ENCODE results near the gene GP5.

The GP5 gene

DNA sequence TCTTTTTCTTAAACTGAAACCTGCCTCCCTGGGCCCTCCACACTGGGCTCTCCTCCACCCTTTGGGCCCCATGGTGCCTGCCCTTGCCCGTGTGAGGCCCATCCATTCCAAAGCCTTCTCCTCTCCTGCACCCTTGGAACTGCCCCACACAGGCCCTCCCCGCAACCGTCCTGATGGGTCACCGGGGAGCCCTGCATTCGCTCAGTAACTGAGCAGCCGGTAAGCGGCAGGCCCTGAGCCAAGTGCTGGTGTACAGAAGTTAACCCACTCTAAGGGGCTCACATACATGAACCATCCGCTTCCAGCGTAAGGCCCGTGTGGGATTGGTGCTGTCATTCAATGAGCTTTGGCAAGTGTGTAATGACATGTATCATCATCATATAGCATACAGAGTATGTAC lies 24.1 kb downstream of the GP5 start:
- DNase-seq: no peak

DNA sequence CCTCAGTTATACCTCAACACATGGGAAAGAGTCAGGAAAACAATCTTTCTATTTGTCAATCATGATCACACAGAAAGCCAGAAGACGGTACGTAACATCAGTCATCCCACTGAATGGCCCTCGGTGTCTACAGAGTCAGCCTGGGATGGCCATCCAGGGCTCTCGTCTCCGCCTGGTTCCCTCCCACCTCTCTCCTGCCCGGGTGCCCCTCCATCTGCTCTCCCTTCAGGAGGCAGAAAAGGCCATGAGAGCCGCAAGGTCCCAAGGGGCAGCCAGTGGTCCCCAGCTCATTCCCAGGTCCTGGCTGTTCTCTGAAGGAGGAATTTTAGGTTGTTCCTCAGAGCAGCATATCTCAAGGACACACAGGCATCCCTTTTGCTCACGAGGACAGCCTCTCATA lies 25.2 kb downstream of the GP5 start:
- DNase-seq: no peak

- DNase-seq: no peak
Observed at GRCh38 chr3:194373028-194373427, 26.0 kb downstream of the GP5 start.

DNA sequence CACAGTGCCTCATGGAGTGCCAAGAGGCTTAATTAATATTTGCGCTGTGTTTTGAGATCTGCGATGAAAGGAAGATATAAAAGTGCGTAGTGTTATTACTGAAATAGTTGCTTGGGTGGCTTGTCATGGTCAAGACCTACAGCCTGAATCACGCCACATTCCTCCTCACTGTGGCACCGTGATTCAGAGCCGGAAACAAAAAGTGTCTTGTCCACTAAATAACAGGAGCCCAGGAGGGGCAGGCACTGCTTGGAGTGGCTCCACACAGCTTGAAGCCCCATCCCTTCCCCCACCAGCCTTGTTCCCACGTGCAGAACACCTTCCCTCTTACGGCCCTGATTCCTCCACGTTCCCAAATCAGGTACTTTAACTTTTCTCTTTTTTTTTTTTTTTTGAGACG lies 28.3 kb downstream of the GP5 start:
- DNase-seq: no peak

DNA sequence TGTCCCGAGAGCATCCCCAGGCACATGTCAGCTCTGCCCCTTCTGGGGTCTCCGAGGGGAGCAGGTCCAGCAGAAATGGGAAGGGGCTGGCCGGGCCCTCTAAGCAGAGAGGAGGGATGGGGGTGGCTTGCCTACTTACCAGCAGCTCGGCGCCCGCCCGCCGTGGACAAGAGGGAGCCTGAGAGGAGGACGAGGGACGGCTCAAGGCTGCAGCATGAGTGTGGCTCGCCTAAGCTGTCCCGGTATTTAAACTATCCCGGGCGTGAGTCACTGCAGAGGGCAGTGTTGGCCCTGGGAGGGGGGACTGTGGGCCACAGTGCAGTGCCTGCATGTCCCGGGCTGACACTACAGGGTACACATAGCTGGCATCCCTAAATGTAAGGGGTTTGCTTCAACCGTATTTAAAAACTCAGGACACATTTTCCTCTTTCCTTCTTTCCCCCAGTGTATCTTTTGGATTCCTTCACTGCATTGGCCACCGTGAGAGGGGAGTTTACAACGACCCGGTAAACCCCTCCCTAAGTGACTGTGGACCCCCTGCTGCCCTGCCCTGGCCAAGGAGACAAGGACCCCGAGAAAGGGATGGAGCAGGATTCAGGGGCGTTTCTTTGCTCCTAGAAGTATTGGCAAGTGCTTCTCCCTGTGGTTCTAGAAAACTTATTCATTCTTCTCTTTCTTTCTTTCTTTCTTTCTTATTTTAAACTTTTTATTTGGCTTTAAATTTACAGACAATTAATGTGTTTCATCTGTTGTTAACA lies 29.4 kb downstream of the GP5 start, which contains the start of gene LRRC15:
LRRC15 (minus strand) TSS at position 222 of the 758 bp plus-strand sequence. CDS start 8,700 bp downstream, outside the sequence.
- no peak for DNase-seq

GRCh38 chr3:194368918-194369317 lies 30.1 kb downstream of the GP5 start:
- DNase-seq: no peak

DNA sequence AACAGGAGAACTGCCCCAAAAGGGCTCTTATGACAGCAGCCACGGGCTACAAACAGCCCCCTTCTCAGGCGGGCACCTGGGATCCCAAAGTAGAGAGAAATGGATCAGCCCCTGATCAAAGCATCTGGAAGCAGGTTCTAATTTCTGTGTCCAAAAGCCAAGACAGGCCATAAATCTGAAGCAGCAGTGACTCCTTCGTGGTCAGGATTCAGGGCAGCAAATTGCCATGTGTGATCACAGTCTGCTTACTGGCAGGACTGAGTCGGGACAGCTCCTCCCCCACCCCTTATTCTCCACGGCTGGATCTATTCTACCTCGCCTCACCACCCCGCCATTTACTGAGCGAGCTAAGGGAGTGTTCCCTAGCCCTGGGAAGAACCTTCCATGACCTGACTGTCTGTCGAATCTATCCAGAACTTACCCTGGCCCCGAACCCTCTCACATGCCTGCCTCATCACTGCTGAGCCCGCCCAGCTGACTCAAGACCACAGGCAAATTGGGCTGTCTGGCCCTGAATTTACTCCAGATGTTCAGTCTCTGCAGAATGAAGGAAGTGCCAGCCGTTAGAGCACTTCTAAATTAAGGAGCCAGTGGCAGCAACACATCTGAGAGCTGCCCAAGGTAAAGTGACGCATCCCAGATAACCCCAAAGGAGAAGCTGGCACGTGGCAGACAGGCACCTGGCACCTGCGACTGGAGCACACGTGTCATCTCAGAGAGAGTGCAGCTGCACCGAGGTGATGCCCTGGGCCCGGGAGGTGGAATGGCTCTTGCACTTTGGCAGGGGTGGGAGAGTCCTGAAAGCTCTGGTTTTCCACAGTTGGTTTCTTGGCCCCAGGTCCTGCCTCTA lies 30.8 kb downstream of the GP5 start:
- no peak for DNase-seq

GRCh38 chr3:194365978-194366490 lies 33.0 kb downstream of the GP5 start:
- DNase-seq: no peak

DNA sequence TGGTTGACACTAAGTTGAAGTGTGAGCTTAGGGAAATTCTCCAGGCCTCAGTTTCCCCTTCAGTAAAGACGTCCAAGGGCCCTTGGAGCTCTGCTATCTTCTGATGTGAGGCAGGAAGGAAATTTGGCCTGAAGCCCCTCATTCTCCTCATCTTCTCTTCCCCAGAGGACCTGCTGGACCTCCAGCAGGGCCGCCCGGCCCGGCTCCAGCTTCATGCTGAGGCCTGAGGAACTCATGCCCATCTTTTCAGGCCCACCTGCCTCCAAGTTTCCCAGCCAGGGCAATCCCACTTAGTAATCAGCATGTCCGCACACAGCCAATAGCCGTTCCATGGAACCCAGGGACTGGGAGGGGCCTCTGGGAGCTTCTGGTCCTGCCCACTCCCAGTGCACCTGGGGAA lies 33.5 kb downstream of the GP5 start:
- DNase-seq: no peak

DNA sequence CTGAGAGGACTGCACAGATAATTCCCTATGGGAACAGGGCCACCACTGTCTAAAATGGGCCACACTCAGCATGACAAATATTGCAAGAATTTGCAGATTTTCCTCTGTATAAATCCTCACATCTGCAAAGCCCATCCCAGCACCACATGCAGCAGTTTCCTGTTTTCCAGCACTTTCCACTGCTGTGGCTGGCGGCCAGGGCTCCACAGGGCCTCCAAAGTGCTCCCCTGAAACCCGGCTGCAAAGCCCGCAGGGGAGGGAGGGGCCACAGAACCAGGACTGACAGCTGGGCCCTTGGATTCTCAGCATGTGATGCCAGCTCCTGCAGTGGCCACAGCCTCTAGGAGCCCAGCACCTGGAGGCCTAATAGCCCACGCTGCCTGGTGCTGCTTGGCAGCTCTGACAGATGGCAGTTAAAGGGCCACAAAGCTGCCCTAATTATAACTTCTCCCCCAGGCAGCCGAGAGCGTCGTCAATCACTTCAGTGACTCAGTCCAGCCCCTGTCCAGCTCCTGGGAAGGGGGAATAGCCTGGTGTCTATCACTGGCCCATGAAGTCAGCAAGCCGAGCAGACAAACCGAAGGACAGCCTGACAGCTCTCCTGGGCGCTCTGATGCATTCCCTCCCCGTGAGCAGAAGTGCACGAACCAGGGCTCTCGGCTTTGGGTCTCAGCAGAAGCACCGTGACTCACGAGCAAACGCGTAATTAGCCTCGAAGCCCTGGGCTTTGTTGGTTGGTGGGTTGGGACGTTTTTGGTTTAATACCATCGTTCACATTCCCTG lies 34.2 kb downstream of the GP5 start:
- DNase-seq: no peak

DNA sequence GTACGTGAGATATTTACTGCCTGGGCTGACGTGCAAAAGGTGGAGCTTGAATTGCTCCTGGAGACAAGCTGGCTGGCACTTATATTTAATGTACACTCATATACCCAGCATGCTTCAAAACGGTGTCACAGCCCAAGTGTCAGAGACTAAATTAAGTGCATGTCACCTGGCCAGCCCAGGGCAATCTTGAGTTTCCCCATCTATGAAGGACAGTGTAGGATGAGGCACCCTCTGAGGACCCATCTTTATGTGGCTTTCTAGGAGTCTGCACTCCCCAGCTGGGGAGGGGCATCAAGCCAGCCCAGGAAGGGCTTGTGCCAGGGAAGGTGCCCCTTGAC lies 34.8 kb downstream of the GP5 start:
- no peak for DNase-seq

GRCh38 chr3:194360568-194360967 lies 38.5 kb downstream of the GP5 start:
- no peak for DNase-seq

DNA sequence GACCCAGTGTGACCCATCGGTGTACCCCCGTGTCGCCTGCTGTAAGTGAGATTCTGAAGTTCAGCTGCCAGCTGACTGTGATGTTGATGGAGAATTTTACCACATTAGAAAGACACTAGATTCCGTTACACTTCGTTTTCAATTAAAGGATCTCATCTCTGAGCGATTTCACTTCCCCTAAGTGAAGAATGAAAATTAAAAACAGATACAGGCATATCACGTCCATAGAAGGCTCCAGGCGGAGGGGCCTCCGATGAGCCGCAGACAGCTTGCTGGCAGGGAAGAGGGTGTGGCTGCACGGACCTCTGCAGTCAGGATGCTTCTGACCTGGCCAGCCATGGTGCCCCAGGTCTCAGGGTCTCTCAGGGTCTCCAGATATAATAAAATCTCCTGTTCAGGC lies 41.4 kb downstream of the GP5 start:
- no peak for DNase-seq

DNA sequence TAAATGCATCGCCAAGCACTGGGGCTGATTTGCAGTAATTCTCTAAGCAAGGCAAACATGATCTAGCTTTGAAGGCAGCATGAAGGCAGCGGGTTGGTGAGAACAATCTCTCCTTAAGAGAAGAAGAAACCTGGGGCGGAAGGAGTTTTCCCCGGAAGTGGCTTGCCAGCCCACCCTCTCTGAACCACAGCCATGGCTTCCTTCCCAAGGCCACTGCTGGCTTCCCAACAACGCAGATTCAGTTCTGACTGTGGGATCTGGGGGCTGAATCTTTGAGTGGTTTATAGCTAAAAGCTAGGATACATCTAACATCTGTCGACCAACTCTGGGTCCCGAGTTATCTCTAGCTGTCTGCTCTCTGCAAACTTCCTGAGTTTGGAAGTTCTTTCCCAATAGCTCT lies 43.7 kb downstream of the GP5 start:
- DNase-seq: no peak

DNA sequence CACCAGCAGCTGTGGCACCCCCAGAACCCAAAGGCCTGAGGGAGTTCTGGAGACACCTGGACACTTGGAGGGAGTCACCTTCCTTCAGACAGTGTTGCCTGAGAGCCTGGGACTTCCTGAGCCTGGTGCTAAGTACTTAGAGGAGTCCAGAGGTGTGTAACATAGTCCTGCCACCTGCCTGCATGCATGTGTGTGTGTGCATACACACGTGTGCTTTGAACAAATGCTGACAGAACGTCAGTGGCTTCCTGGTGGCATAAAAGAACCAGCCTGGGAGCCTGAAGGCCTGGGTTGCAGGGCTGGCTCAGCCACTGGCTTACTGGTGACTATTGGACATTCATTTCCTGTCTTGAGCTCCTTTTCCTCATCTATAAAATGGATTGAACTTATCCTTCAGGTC lies 44.8 kb downstream of the GP5 start:
- DNase-seq: no peak

DNA sequence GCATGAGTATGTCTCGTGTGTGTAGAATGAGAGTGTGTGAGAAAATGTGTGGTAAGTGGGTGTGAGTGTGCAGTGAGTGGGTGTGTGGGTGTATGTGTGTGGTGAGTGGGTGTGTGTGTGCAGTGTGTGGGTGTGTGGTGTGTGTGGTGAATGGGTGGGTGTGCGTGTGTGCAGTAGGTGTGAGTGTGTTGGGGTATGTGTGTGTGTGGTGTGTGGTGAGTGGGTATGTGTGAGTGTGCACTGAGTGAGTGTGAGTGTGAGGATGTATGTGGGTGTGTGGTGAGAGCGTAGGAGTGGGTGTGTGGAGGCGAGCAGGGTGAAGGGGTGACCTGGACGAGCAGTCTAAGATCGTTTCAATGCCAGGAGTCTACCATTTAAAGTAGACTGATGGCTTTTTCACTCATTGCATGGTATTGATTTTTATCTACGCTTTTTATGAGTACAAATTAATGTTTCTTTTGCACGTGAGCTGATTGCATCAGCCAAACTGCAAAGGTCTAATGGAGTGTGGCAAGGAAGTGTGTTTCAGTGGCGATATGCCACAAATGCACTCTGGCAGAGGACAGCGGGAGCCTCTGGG lies 46.3 kb downstream of the GP5 start:
- no peak for DNase-seq

- no peak for DNase-seq
Observed at GRCh38 chr3:194351952-194352536, 47.0 kb downstream of the GP5 start.

DNA sequence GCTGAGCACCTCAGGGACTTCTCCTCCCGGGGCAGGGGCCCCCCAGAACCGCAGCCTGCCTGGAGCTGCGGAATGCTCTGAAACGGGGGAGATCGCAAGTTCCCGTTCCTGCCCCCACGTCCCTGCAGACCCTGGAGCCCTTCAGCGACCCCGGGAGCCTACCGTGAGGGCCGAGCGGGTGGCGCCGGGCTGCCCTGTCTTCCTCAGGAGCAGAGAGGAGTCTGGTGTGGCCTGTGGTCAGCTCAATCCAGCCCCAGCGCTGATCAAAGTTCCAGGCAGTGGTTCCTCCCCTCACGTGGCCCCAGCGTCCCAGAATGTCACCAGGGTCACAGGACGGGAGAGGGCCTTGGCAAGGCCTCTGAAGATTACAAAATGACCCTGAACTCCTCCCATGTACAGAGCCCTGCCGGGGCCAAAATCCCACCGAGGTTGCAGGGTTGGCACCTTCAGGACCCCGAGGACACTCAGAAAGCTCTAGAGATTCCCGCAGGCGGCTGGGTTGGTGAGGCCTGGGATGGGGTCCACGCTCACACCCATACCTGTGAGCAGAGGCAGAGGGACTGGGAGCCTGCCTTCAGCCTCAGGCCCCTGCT lies 47.9 kb downstream of the GP5 start, which contains the start of gene CPN2:
CPN2 (minus strand) TSS at position 249 of the 593 bp plus-strand sequence. CDS start 8,626 bp downstream, outside the sequence.
- no peak for DNase-seq

- no peak for DNase-seq
Observed at GRCh38 chr3:194350726-194351071, 48.4 kb downstream of the GP5 start.

GRCh38 chr3:194348354-194348753 lies 50.7 kb downstream of the GP5 start:
- DNase-seq: no peak

GRCh38 chr3:194346621-194347020 lies 52.4 kb downstream of the GP5 start:
- DNase-seq: no peak

DNA sequence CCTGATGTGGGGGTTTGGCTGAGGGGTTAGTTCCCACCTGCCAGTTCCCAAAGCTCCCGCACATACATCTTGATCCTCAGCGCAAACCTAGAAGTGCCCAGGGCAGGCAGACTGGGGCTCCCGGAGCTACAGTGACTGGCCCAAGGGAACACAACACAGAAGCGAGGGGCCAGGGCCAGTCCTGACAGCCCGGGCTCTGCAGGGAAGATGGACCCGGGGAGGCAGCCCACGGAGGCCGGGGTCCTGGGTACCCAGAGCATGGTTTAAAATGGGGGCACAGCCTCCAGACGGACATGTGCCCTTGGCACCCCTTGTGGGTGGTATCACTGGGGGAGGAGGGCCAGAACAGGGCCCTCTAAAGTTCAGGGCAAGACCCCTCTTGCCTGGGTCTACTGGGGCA lies 53.0 kb downstream of the GP5 start:
- DNase-seq: no peak

Data from Kasumi-1 (cell line).